Neuronal stem cell (in vitro differentiated cells): ENCODE measurements around the gene TSSK6.

ENCODE experiments used
- DNase-seq: peaks from one replicate; pipeline ENCODE4 v3.0.0-alpha.2; 2013; ENCODE audit warnings: low spot score
- H2AFZ ChIP-seq: one replicate; pipeline ENCODE4 v1.6.1; 2013; ENCODE audit warnings: mild to moderate bottlenecking, low read length, inconsistent platforms
- H2AK5ac ChIP-seq: 2 replicates; pipeline ENCODE4 v1.6.1; 2013; ENCODE audit warnings: low read depth, mild to moderate bottlenecking, inconsistent platforms, low read length, moderate library complexity, mixed read lengths
- H2BK120ac ChIP-seq: 2 replicates; pipeline ENCODE4 v1.6.1; 2013; ENCODE audit warnings: low read depth, mild to moderate bottlenecking, inconsistent platforms, low read length, moderate library complexity, mixed read lengths
- H2BK12ac ChIP-seq: one replicate; pipeline ENCODE4 v1.6.1; 2013; ENCODE audit warnings: low read length, inconsistent platforms
- H2BK15ac ChIP-seq: 2 replicates; pipeline ENCODE4 v1.6.1; 2013; ENCODE audit warnings: mild to moderate bottlenecking, low read length, inconsistent platforms, mixed read lengths
- H2BK5ac ChIP-seq: one replicate; pipeline ENCODE4 v1.6.1; 2013; ENCODE audit warnings: inconsistent platforms, mild to moderate bottlenecking, low read length, moderate library complexity
- H3K14ac ChIP-seq: one replicate; pipeline ENCODE4 v1.6.1; 2013; ENCODE audit warnings: low read length, inconsistent platforms
- H3K18ac ChIP-seq: 2 replicates; pipeline ENCODE4 v1.6.1; 2013; ENCODE audit warnings: low read length, inconsistent platforms
- H3K23ac ChIP-seq: 2 replicates; pipeline ENCODE4 v1.6.1; 2013; ENCODE audit warnings: low read depth, mild to moderate bottlenecking, mixed read lengths, low read length, inconsistent platforms; ENCODE audit not compliant: poor library complexity
- H3K27ac ChIP-seq: replicated peaks from 3 replicates; pipeline ENCODE4 v1.5.1; 2013; ENCODE audit warnings: low read length, inconsistent platforms
- H3K27me3 ChIP-seq, 3 experiments: 2 replicates each; pipeline ENCODE4 v1.6.1; 2013; ENCODE audit warnings: low read length in 3 of 3, mild to moderate bottlenecking in 2 of 3, inconsistent platforms in 1 of 3, low read depth in 1 of 3, mixed read lengths in 1 of 3, moderate library complexity in 1 of 3; ENCODE audit not compliant: control insufficient read depth in 3 of 3, insufficient read depth in 3 of 3
- H3K36me3 ChIP-seq, 2 donors: replicated peaks in 1 of 2; 2 replicates each; pipeline ENCODE4 v1.6.1; 2013; ENCODE audit warnings: low read length in 2 of 2; ENCODE audit not compliant: control insufficient read depth in 2 of 2, insufficient read depth in 2 of 2
- H3K4ac ChIP-seq: 2 replicates; pipeline ENCODE4 v1.6.1; 2013; ENCODE audit warnings: inconsistent platforms, mild to moderate bottlenecking, low read length, moderate library complexity
- H3K4me1 ChIP-seq, 2 donors: 1 replicate in 1 of 2; 2 replicates in 1 of 2; pipeline ENCODE4 v1.6.1; 2013; ENCODE audit warnings: low read length in 2 of 2, low read depth in 1 of 2; ENCODE audit not compliant: control insufficient read depth in 2 of 2, insufficient read depth in 1 of 2
- H3K4me2 ChIP-seq: one replicate; pipeline ENCODE4 v1.6.1; 2013; ENCODE audit warnings: mild to moderate bottlenecking, low read length, inconsistent platforms; ENCODE audit not compliant: insufficient read depth, poor library complexity, severe bottlenecking
- H3K4me3 ChIP-seq, 2 donors: 2 replicates each; pipeline ENCODE4 v1.5.1; 2013; ENCODE audit warnings: low read length in 2 of 2, mild to moderate bottlenecking in 2 of 2, inconsistent platforms in 1 of 2, moderate library complexity in 1 of 2
- H3K79me1 ChIP-seq: one replicate; pipeline ENCODE4 v1.6.1; 2013; ENCODE audit warnings: low read depth, mild to moderate bottlenecking, inconsistent platforms, low read length, moderate library complexity
- H3K9ac ChIP-seq: one replicate; pipeline ENCODE4 v1.6.1; 2013; ENCODE audit warnings: mild to moderate bottlenecking, low read depth, low read length, inconsistent platforms; ENCODE audit not compliant: poor library complexity
- H3K9me3 ChIP-seq, 2 donors: replicated peaks in 1 of 2; 2 replicates each; pipeline versions ENCODE3 to v1.6.1; 2013; ENCODE audit warnings: low read length in 2 of 2, mild to moderate bottlenecking in 2 of 2, inconsistent platforms in 1 of 2, low read depth in 1 of 2, mixed read lengths in 1 of 2, moderate library complexity in 1 of 2; ENCODE audit not compliant: control insufficient read depth in 2 of 2, insufficient read depth in 1 of 2
- H4K8ac ChIP-seq: one replicate; pipeline ENCODE4 v1.6.1; 2013; ENCODE audit warnings: low read depth, mild to moderate bottlenecking, inconsistent platforms, low read length, moderate library complexity
- H4K91ac ChIP-seq: one replicate; pipeline ENCODE4 v1.6.1; 2013; ENCODE audit warnings: low read length, low read depth, mild to moderate bottlenecking, inconsistent platforms; ENCODE audit not compliant: poor library complexity
- WGBS, 2 donors: extraction: QIAGEN DNeasy Blood & Tissue Kit; methylation state at CpG; one replicate each; pipeline ENCODE4 v1.1.7; 2013; ENCODE audit warnings: missing lambda C conversion rate in 2 of 2, mixed read lengths in 1 of 2; ENCODE audit not compliant: insufficient read length in 2 of 2, insufficient replicate concordance in 1 of 2; ENCODE audit errors: extremely low coverage in 2 of 2; 5-methylcytosine and 5-hydroxymethylcytosine counted together

The TSSK6 gene

DNA sequence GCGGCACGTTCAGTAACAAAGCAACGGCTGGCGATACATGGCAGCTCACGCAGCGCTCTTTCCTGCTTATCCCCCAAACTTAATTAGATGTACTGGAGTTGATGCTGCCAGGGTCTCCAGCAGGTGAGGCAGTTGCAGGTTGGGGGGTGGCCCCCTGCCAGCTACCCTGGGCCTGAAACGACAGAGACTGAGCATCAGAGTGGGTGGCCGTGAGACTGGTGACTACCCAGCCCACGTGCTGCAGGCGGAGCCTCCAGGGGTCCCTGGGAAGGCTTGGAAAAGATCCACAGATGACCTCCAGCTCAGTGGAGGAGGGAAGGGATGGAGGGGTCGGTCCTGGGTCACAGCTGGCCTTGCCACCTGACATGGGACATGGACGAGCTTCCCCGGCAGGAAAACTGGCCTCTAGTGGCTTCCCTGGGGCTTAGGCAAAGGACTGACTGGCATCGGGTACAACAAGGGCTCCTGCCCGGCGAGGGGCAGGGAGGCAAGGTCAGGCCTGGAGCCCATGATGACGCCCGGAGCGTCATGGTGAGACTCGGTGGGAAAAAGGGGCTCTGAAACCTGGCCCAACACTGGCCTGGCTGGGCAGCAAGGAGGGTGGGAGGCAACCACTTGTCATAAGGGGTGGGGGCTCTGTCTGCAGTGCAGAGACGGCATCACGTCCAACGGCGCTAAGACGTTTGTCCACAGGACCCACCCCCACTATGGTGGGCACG lies 46.8 kb upstream of the TSSK6 start:
- Histone ChIP-seq H3K9ac (peak overlapping the region; percentile 15), H3K23ac (peak overlapping the region; percentile 85), H2BK12ac (no peak overlapping the region), H3K18ac (no peak overlapping the region), H3K79me1 (peaks cover 3% of the 10 kb centered on the region), H4K91ac (no peak overlapping the region), H4K8ac (no peak overlapping the region), H3K36me3 (peaks cover 3 to 12% of the 10 kb centered on the region in 2 donors), H2BK5ac (peak overlapping the region; percentile 68), H2BK15ac (no peak overlapping the region), H3K9me3 (no peaks in the 10 kb centered on the region), H2BK120ac (no peak overlapping the region), H3K4ac (no peak overlapping the region), H3K4me2 (no peak overlapping the region), H3K4me1 (no peaks in the 10 kb centered on the region), H3K14ac (no peak overlapping the region), H3K27me3 (no peaks in the 10 kb centered on the region), H3K4me3 (no peak overlapping the region), H2AFZ (no peak overlapping the region), H3K27ac (no peak overlapping the region), H2AK5ac (no peak overlapping the region)
- no peak for DNase-seq
- WGBS, 2 donors: no CpG with 5 or more reads among the region's 26 CpGs

GRCh38 chr19:19559931-19560330 lies 44.6 kb upstream of the TSSK6 start:
- Histone ChIP-seq H2BK5ac (no peak overlapping the region), H3K4me3 (peak overlapping the region in 1 of 2 donors; percentile 32), H3K4ac (no peak overlapping the region), H4K91ac (no peak overlapping the region), H3K9ac (peak overlapping the region; percentile 54), H4K8ac (no peak overlapping the region), H3K23ac (no peak overlapping the region), H3K18ac (no peak overlapping the region), H3K36me3 (peaks cover 3 to 5% of the 10 kb centered on the region in 2 donors), H3K27me3 (no peaks in the 10 kb centered on the region), H3K4me1 (no peaks in the 10 kb centered on the region), H2AK5ac (no peak overlapping the region), H2AFZ (no peak overlapping the region), H3K27ac (no peak overlapping the region), H2BK12ac (no peak overlapping the region), H3K14ac (no peak overlapping the region), H2BK15ac (no peak overlapping the region), H3K79me1 (peaks cover 3% of the 10 kb centered on the region), H3K4me2 (no peak overlapping the region), H3K9me3 (no peaks in the 10 kb centered on the region), H2BK120ac (no peak overlapping the region)
- no CpG with 5 or more reads among the region's 4 CpGs for WGBS, 2 donors
- no peak for DNase-seq

DNA sequence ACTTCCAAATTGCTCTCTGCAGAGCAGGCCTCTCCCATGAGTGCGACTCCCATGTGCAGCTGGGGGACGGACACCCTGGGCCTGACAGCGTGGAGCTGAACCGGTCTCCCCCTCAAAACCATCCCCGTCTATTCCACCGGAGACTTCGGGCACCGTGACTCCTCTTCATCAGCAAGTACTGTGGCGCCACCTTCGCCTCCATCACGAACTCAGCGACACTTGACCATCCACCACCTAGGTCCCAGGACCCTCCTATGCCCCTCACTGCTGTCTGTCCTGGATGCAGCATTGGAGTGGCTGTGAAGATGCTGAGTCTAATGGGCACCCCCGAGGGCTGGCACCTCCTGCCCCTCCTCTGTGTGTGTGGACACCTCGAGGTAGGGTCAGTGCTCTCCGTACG lies 43.3 kb upstream of the TSSK6 start:
- peak overlapping the region; percentile 26 for H2BK15ac ChIP-seq
- H3K9ac ChIP-seq: no peak overlapping the region
- no peak overlapping the region for H4K8ac ChIP-seq
- no peaks in the 10 kb centered on the region for H3K36me3 ChIP-seq
- H3K4ac ChIP-seq: no peak overlapping the region
- peaks cover 3% of the 10 kb centered on the region for H3K79me1 ChIP-seq
- H4K91ac ChIP-seq: no peak overlapping the region
- H2AK5ac ChIP-seq: peak overlapping the region; percentile 41
- no peak overlapping the region for H3K4me3 ChIP-seq
- no peaks in the 10 kb centered on the region for H3K9me3 ChIP-seq
- no peak overlapping the region for H3K4me2 ChIP-seq
- no peak overlapping the region for H2BK5ac ChIP-seq
- no peak overlapping the region for H3K27ac ChIP-seq
- no peaks in the 10 kb centered on the region for H3K4me1 ChIP-seq
- H3K27me3 ChIP-seq: no peaks in the 10 kb centered on the region
- H3K23ac ChIP-seq: peak overlapping the region; percentile 73
- H2BK120ac ChIP-seq: no peak overlapping the region
- no peak overlapping the region for H3K18ac ChIP-seq
- H2BK12ac ChIP-seq: peak overlapping the region; percentile 41
- no peak overlapping the region for H2AFZ ChIP-seq
- no peak for DNase-seq
- no CpG with 5 or more reads among the region's 16 CpGs for WGBS, 2 donors
- peak overlapping the region; percentile 4 for H3K14ac ChIP-seq

DNA sequence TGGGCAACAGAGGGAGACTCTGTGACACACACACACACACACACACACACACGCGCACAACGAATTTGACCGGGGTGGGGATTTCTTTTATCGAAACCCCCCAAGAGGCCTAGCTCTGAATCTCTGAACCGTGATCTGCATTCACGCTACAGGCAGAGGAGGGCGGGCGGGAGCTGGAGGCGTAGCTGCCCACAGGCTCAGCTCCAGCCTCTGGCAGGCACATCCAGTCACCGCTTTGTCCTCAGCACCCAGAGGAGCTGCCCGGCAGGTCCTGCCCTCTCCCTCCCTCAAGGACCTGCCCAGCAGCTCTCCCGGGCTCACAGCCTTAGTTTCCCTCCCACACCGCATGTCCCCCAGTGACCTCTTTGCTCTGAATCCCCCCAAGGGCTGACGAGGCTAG lies 42.7 kb upstream of the TSSK6 start:
- Histone ChIP-seq H2BK120ac (no peak overlapping the region), H3K4me3 (no peak overlapping the region), H3K18ac (no peak overlapping the region), H4K8ac (no peak overlapping the region), H2BK5ac (no peak overlapping the region), H3K23ac (no peak overlapping the region), H3K9ac (no peak overlapping the region), H3K4ac (no peak overlapping the region), H3K27me3 (no peaks in the 10 kb centered on the region), H3K9me3 (no peaks in the 10 kb centered on the region), H4K91ac (no peak overlapping the region), H3K79me1 (peaks cover 3% of the 10 kb centered on the region), H3K4me2 (no peak overlapping the region), H3K36me3 (no peaks in the 10 kb centered on the region), H3K14ac (no peak overlapping the region), H2AFZ (no peak overlapping the region), H2BK15ac (no peak overlapping the region), H2AK5ac (peak overlapping the region; percentile 41), H3K4me1 (no peaks in the 10 kb centered on the region), H3K27ac (no peak overlapping the region), H2BK12ac (no peak overlapping the region)
- no peak for DNase-seq
- no CpG with 5 or more reads among the region's 15 CpGs for WGBS, 2 donors
